ENCODE measurements around the gene HDGF. TPM values are rescaled to one million over a fixed set of nuclear protein-coding genes. Genes with fewer than 3 reads are reported as not detected.

Gene HDGF
- total and polyA plus RNA-seq, 2 experiments from 2014 or later = 106 to 251 TPM

GRCh38 chr1:156742017-156742416, 9.5 kb downstream of the HDGF start:
- Histone ChIP-seq H3K36me3 (ENCODE audit: insufficient read depth) (peaks cover 5% of the 10 kb centered on the region; the same call in 1 of the 2 replicates), H3K4me3 (peak overlapping the region; percentile 36), H3K4me2 (peak overlapping the region; percentile 60), H2AFZ (no peak overlapping the region), H3K27ac (ENCODE audit: low read depth) (peak overlapping the region; percentile 84), H3K4me1 (ENCODE audit: insufficient read depth) (peaks cover 40% of the 10 kb centered on the region), H3K79me2 (replicated peaks; ENCODE audit: insufficient read depth) (peaks cover 28% of the 10 kb centered on the region), H3K27me3 (ENCODE audit: insufficient read depth) (no peaks in the 10 kb centered on the region), H3F3A (replicated peaks; ENCODE audit: low read depth) (peaks cover 28% of the 10 kb centered on the region), H4K20me1 (replicated peaks; ENCODE audit: insufficient read depth) (peaks cover 9% of the 10 kb centered on the region), H3K9me2 (ENCODE audit: insufficient read depth) (no peaks in the 10 kb centered on the region)
- Mint-ChIP-seq H3K36me3 (ENCODE audit: low read depth) (peaks cover 58% of the 10 kb centered on the region), H3K27me3 (ENCODE audit: insufficient read depth, low read depth, poor library complexity) (peaks cover 35% of the 10 kb centered on the region), H3K4me3 (peak overlapping the region; percentile 98), H3K4me1 (peaks cover 36% of the 10 kb centered on the region), H3K9me3 (no peaks in the 10 kb centered on the region; the same call in 1 of the 3 replicates), H3K27ac (peak overlapping the region; percentile 99)
- no peak for ATAC-seq
- no peak for DNase-seq (ENCODE audit: low spot score)
- TF ChIP-seq CREB1 (CRISPR knock-in tag; IDR thresholded peaks at IDR 0.05; ENCODE audit: low read depth) = no peak
- no peak for TF ChIP-seq REST (IDR thresholded peaks at IDR 0.05; ENCODE audit: unreplicated experiment)
- TF ChIP-seq EZH2 (IDR thresholded peaks at IDR 0.05; ENCODE audit: low read depth, unreplicated experiment) = no peak
- no peak for TF ChIP-seq STAT1 (IDR thresholded peaks at IDR 0.05; ENCODE audit: unreplicated experiment)
- no peak for TF ChIP-seq ZNF462 (CRISPR knock-in tag; IDR thresholded peaks at IDR 0.05)
- no peak for TF ChIP-seq CTCF (conservative IDR thresholded peaks at IDR 0.05; ENCODE audit: low read depth in 2 of 2)
- TF ChIP-seq NANOG (IDR thresholded peaks at IDR 0.05; ENCODE audit: borderline replicate concordance) = no peak
- TF ChIP-seq ETS1 (IDR thresholded peaks at IDR 0.05) = no peak
- no peak for TF ChIP-seq ZNF114 (CRISPR knock-in tag; IDR thresholded peaks at IDR 0.05)
- no peak for TF ChIP-seq JUNB (IDR thresholded peaks at IDR 0.05; ENCODE audit: unreplicated experiment)
- TF ChIP-seq EZH2phosphoT487 (IDR thresholded peaks at IDR 0.05; ENCODE audit: unreplicated experiment) = no peak
- TF ChIP-seq ZNF331 (CRISPR knock-in tag; IDR thresholded peaks at IDR 0.05; ENCODE audit: low read depth) = no peak
- TF ChIP-seq POLR2AphosphoS5 (IDR thresholded peaks at IDR 0.05; ENCODE audit: low read depth) = no peak

Data from GM23338 (cell line).